H54 (cell line): ENCODE data around the gene FIGN.

Experiments used
- DNase-seq: peaks from one replicate; pipeline ENCODE4 v3.0.0; 2011; ENCODE audit warnings: low spot score, mixed read lengths; ENCODE audit not compliant: insufficient read length
- FAIRE-seq: peaks from 3 replicates; lab custom pipeline; 2011; peaks lifted over from hg19 to GRCh38; lab: Jason Lieb, UNC
- POLR2A ChIP-seq: IDR thresholded peaks from 2 replicates; pipeline ENCODE4 v1.6.1; 2011; ENCODE audit warnings: low read depth, mild to moderate bottlenecking, low read length

FIGN gene

GRCh38 chr2:163757814-163758213 is 22.0 kb upstream of the FIGN start:
- FAIRE-seq = no peak
- no peak for DNase-seq
- TF ChIP-seq POLR2A = no peak

GRCh38 chr2:163756588-163756987 is 20.8 kb upstream of the FIGN start:
- FAIRE-seq = no peak
- DNase-seq = no peak
- TF ChIP-seq POLR2A = no peak

DNA sequence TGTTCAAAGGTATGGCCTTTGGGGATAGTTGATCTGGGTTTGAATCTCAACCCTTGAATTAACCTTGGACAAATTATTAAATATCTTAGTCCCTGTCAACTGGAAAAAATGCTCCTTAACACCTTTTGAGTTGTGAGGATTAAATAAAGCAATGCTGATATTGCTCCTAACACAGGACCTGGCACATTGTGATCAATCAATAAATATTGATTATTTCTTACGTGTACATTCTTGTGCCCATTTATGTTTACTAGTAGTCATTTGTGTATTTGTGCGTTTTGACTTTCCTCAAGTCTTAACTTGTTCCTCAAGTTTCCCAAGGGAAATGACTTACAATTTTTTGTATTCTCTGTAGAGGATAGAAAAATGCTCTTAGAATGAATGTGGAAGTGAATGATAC is 19.6 kb upstream of the FIGN start:
- FAIRE-seq (no peak), DNase-seq (no peak)
- TF ChIP-seq POLR2A = no peak

DNA sequence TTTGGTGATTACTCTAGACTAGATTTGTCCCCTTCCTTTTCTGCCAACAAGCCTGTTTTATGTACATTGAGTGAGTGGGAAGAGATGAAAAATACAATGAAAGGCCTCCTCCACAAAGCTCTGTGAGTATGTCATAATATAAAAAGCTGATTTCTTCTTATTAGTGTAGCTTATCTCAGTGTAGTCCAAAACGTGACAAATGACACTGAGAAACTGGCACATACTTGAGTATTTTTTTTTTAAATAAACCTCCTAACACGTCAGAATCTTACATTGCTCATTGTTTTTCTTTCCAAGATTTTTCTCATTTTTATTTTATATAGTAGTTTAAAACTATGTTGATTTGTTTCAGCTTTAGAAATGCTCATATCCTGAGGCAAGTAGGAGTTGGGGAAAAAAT is 17.9 kb upstream of the FIGN start:
- no peak for TF ChIP-seq POLR2A
- FAIRE-seq = no peak
- DNase-seq = no peak

GRCh38 chr2:163752267-163752666 is 16.5 kb upstream of the FIGN start:
- DNase-seq (no peak), FAIRE-seq (peak; percentile 38)
- no peak for TF ChIP-seq POLR2A

DNA sequence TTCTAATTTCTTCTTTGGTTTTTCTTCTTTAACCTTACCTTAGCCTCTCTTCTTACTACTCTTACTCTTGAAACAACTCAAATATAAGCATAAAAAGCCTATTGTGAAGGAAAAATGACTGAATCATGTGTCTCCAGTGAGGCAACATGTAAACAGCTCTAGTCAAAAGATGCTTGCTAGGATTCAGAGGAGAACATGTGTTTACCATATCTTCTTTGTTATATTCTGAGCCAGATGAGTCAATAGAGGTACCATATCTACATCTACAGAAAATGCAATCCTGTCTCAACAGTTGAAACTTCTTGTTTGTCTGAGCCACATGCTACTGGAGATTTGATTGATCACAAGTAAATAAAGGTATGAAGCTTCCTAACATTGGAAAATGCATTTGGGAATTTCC is 15.9 kb upstream of the FIGN start:
- FAIRE-seq = peak; percentile 75

GRCh38 chr2:163748420-163748819 is 12.6 kb upstream of the FIGN start:
- DNase-seq (no peak), FAIRE-seq (no peak)
- no peak for TF ChIP-seq POLR2A

More for the DNA sequence above, 15.9 kb upstream of the FIGN start:
- DNase-seq = no peak
- no peak for TF ChIP-seq POLR2A

DNA sequence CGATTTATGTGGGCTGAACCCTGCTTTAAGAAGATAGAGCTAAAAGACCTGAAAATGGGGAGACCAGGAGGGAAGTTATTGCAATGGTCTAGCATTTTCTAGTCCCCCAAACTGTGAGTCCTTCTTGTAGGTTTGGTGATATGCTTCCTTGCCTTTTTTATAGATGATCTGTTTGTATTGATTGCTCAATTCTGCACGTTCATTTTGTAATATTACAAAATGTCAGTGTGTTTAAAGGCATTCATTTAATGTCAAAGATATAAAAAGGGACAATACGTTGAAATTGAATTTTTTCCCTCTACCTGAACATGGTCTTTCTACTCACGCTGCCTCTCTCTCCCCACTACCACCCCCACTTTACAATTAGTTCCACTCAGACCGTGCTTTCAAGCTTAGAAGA is 5.6 kb upstream of the FIGN start:
- TF ChIP-seq POLR2A = no peak
- FAIRE-seq = no peak
- DNase-seq = no peak

DNA sequence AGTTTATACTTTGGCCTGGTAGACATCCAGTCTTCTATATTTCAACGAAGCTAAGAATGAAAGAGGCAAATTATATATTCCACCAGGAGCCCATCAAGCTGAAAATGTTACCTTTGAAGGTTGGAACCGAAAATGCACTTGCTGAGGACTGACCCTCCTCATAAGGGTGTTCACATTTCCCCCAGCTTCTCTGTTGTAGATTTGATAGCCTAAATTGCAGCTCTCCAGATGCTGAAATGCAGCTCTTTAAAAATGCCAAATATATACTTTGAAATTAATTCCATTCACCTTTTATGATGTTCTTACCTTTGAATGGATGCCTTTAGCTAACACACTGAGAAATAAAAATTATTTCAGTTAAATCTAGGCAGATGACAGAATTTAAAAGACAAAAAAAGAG is 1.8 kb upstream of the FIGN start:
- DNase-seq (no peak), FAIRE-seq (no peak)
- TF ChIP-seq POLR2A = no peak

DNA sequence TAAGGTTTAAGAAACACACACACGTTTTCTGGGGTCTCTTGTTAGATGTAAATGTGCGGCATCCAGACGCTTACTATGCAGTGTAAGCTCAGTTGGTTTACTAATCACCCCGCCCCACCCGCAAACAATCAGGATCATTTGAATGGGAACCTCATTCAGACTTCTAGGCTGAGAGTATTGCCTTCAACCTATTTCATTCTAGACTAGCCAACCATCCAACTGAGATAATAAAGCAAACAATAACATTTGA is 1.3 kb upstream of the FIGN start:
- no peak for TF ChIP-seq POLR2A
- FAIRE-seq (peak; percentile 20), DNase-seq (no peak)

DNA sequence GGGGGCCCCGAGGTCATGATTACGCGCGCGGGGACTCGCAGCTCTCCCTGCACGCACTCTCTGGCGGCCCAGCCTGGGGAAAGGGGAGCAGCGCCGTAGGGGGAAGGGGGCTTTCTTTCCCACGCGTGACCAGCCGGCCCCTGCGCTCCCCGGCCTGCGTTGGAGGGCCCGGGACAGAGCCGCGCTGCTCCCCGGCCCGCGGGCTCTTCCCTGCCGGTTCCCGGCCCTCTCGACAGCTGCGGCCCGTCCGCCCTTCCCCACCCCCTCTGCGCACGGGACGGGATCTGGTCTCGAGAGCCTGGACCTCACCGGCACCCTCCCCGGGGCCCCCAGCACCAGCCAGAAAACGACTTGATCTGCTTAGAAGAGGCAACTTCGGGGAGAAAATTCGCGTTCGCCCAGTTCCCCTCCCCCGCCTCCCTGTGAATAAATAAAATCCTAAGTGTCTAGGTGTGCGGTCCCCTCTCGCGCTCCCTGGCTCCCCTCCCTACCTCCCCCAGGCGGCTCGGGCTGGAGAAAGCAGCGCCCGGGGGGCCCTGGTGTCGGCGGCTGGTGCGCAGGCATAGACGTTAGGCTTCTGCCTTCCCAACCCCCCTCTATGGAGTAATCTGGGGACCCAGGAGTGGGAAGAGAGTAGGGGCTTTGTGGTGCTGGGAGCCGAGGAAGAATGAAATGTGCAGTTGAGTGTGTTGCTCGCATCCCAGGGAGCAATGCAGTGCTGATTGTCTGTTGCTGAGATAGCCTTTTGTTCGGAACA is 803 bp upstream of the FIGN start:
- DNase-seq = peak; percentile 31
- TF ChIP-seq POLR2A = no peak
- no peak for FAIRE-seq

- FAIRE-seq = peak; percentile 71
- no peak for DNase-seq
- TF ChIP-seq POLR2A = no peak
These were observed 725 bp downstream of the FIGN start for GRCh38 chr2:163734881-163735684.

DNA sequence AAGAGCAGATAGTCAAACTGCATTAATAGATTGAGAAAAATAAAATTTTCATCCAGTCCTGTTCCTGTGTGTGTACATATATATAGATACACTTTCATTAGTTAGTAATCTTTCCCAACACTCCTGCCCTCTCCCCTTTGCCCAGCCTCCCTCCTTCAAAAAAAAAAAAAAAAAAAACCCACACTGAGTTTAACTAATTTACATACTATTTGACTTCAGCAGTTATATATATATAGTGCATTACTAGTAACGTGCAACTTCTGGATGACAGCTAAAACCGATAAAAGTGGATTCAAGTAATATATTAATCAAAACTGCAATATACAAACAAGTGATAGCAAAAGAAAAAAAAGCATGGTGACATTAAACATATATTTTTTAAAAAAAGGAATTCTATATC is 1.4 kb downstream of the FIGN start:
- no peak for TF ChIP-seq POLR2A
- no peak for FAIRE-seq
- no peak for DNase-seq

GRCh38 chr2:163733956-163734355 is 1.9 kb downstream of the FIGN start:
- no peak for FAIRE-seq
- no peak for DNase-seq
- no peak for TF ChIP-seq POLR2A
